NT2/D1 (cell line): Measurements from ENCODE around the gene PIWIL4.
A peak's percentile ranks its signal among the peaks of the same experiment; 100 is the strongest.

Experiments
- DNase-seq: peaks from one replicate; pipeline ENCODE4 v3.0.0-alpha.2; 2011; ENCODE audit warnings: low read depth, low spot score
- H3K27me3 ChIP-seq: 2 replicates; pipeline ENCODE4 v1.6.0; 2011; ENCODE audit warnings: mild to moderate bottlenecking; ENCODE audit not compliant: insufficient read length, insufficient read depth
- H3K36me3 ChIP-seq: 2 replicates; pipeline ENCODE4 v1.6.1; 2011; ENCODE audit warnings: mild to moderate bottlenecking, low read length, mixed read lengths; ENCODE audit not compliant: insufficient read depth, insufficient read length
- H3K4me1 ChIP-seq: 2 replicates; pipeline ENCODE4 v1.5.1; 2011; ENCODE audit not compliant: insufficient read depth, insufficient read length
- H3K4me3 ChIP-seq: 2 replicates; pipeline ENCODE4 v1.5.1; 2011; ENCODE audit warnings: low read depth; ENCODE audit not compliant: insufficient read length
- H3K9ac ChIP-seq: 2 replicates; pipeline ENCODE4 v1.6.0; 2011; ENCODE audit warnings: low read depth; ENCODE audit not compliant: insufficient read length
- H3K9me3 ChIP-seq: 2 replicates; pipeline ENCODE4 v1.5.1; 2011; ENCODE audit warnings: mild to moderate bottlenecking, low read length; ENCODE audit not compliant: insufficient read depth
- SUZ12 ChIP-seq: IDR thresholded peaks from 2 replicates; pipeline ENCODE4 v1.6.1; 2011; ENCODE audit not compliant: insufficient read length, insufficient read depth; ENCODE audit errors: extremely low read depth
- YY1 ChIP-seq: IDR thresholded peaks from 2 replicates; pipeline ENCODE4 v1.6.1; 2011; ENCODE audit not compliant: insufficient read length, insufficient read depth
- ZNF274 ChIP-seq: IDR thresholded peaks from 2 replicates; pipeline ENCODE4 v1.6.1; 2011; ENCODE audit warnings: mild to moderate bottlenecking, low read depth, low read length

The PIWIL4 gene

GRCh38 chr11:94650756-94651155, 83.6 kb downstream of the PIWIL4 start:
- TF ChIP-seq YY1 (no peak), ZNF274 (no peak), SUZ12 (no peak)
- Histone ChIP-seq H3K9ac (no peak overlapping the region), H3K9me3 (peaks cover 61% of the 10 kb centered on the region), H3K4me1 (no peaks in the 10 kb centered on the region), H3K36me3 (no peaks in the 10 kb centered on the region), H3K4me3 (no peak overlapping the region), H3K27me3 (no peaks in the 10 kb centered on the region)
- DNase-seq, result no peak

- no peaks in the 10 kb centered on the region for H3K27me3 ChIP-seq
- H3K9ac ChIP-seq, result no peak overlapping the region
- DNase-seq, result no peak
- no peaks in the 10 kb centered on the region for H3K36me3 ChIP-seq
- H3K4me1 ChIP-seq, result no peaks in the 10 kb centered on the region
- H3K4me3 ChIP-seq, result no peak overlapping the region
- TF ChIP-seq ZNF274 (no peak), YY1 (no peak), SUZ12 (no peak)
- H3K9me3 ChIP-seq, result peaks cover 78% of the 10 kb centered on the region
Measured at GRCh38 chr11:94652735-94653284, 85.6 kb downstream of the PIWIL4 start.

GRCh38 chr11:94653561-94653960, 86.4 kb downstream of the PIWIL4 start:
- H3K4me3 ChIP-seq, result no peak overlapping the region
- no peaks in the 10 kb centered on the region for H3K36me3 ChIP-seq
- no peaks in the 10 kb centered on the region for H3K4me1 ChIP-seq
- no peaks in the 10 kb centered on the region for H3K27me3 ChIP-seq
- no peak overlapping the region for H3K9ac ChIP-seq
- DNase-seq, result no peak
- peaks cover 82% of the 10 kb centered on the region for H3K9me3 ChIP-seq
- no peak for TF ChIP-seq SUZ12
- no peak for TF ChIP-seq ZNF274
- TF ChIP-seq YY1, result no peak

GRCh38 chr11:94654201-94654600, 87.0 kb downstream of the PIWIL4 start:
- no peaks in the 10 kb centered on the region for H3K27me3 ChIP-seq
- H3K9ac ChIP-seq, result no peak overlapping the region
- TF ChIP-seq ZNF274 (no peak), YY1 (no peak), SUZ12 (no peak)
- H3K36me3 ChIP-seq, result no peaks in the 10 kb centered on the region
- no peak overlapping the region for H3K4me3 ChIP-seq
- peaks cover 75% of the 10 kb centered on the region for H3K9me3 ChIP-seq
- H3K4me1 ChIP-seq, result no peaks in the 10 kb centered on the region
- DNase-seq, result no peak

- no peaks in the 10 kb centered on the region for H3K27me3 ChIP-seq
- no peak for TF ChIP-seq SUZ12
- TF ChIP-seq YY1, result no peak
- TF ChIP-seq ZNF274, result no peak
- no peaks in the 10 kb centered on the region for H3K36me3 ChIP-seq
- no peak overlapping the region for H3K9ac ChIP-seq
- no peak for DNase-seq
- H3K4me3 ChIP-seq, result no peak overlapping the region
- no peaks in the 10 kb centered on the region for H3K4me1 ChIP-seq
- H3K9me3 ChIP-seq, result peaks cover 68% of the 10 kb centered on the region
Measured at GRCh38 chr11:94655291-94655690, 88.1 kb downstream of the PIWIL4 start.

- H3K9me3 ChIP-seq, result peaks cover 68% of the 10 kb centered on the region
Measured at GRCh38 chr11:94655956-94656355, 88.8 kb downstream of the PIWIL4 start.

GRCh38 chr11:94656968-94657367, 89.8 kb downstream of the PIWIL4 start:
- Histone ChIP-seq H3K27me3 (no peaks in the 10 kb centered on the region), H3K36me3 (no peaks in the 10 kb centered on the region), H3K9me3 (peaks cover 64% of the 10 kb centered on the region), H3K4me1 (no peaks in the 10 kb centered on the region), H3K4me3 (no peak overlapping the region), H3K9ac (no peak overlapping the region)
- peak; percentile 54 for DNase-seq
- TF ChIP-seq YY1 (no peak), SUZ12 (no peak), ZNF274 (no peak)

More at GRCh38 chr11:94655956-94656355, 88.8 kb downstream of the PIWIL4 start:
- no peak overlapping the region for H3K9ac ChIP-seq
- H3K27me3 ChIP-seq, result no peaks in the 10 kb centered on the region
- H3K36me3 ChIP-seq, result no peaks in the 10 kb centered on the region
- no peak for TF ChIP-seq ZNF274
- no peak for TF ChIP-seq SUZ12
- no peak for TF ChIP-seq YY1
- no peak for DNase-seq
- no peak overlapping the region for H3K4me3 ChIP-seq
- H3K4me1 ChIP-seq, result no peaks in the 10 kb centered on the region
